HG03558 (cell line): Measurements from ENCODE around the gene SLC6A20.
"Not testable (repeated sequence)": the region's sequence is repeated elsewhere in the genome, so short reads cannot be mapped to it uniquely, and the experiment has no call there.

Experiments
- ATAC-seq: cut with Tn5 transposase; IDR thresholded peaks from one replicate; pipeline ENCODE4 v1.9.1; 2021; ENCODE audit warnings: moderate number of reproducible peaks; ENCODE audit not compliant: unreplicated experiment; ENCODE audit errors: extremely low read depth

Gene SLC6A20

GRCh38 chr3:45761831-45762230 is 34.5 kb downstream of the SLC6A20 start:
- ATAC-seq, result no peak

DNA sequence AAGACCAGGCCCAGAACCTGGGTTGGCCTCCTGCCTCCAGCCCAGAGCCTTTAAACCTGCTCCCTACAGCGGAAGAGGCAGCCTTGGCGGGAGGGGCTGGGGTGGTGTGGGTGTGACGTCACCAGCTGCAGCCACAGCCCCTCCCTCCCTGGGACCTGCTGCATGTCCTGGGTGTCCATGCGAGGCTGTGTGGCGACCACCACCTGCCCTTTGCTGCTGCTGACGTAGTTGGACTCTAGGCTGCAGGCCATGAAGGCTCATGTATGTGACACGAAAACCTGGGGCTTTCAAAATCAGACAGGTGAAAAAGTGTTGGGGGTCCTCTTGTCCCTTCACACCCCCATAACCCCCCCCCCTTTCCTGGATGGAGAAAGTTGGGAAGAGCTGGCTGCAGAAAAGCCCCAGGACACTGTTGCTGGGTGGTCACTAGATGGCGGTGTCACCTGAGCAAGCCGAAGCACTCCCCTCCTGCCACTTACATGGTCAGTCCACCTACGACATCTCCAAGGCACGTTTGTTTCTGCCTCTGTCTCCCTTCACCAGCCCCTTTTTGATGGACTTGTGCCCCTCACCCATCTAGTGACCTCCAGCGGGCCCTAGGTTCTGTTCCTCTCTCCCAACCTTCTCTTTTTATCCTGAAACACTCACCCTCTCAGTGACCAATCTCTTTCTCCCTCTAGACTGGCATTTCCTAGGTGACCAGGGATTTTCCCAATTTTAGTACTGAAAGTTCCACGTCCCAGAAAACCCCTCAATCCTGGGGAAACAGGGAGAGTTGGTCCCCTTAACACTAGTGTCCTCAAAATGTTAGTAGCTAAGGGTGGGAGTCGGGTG is 35.2 kb downstream of the SLC6A20 start:
- no peak for ATAC-seq

GRCh38 chr3:45759851-45760250 is 36.5 kb downstream of the SLC6A20 start:
- no peak for ATAC-seq

GRCh38 chr3:45758871-45759270 is 37.5 kb downstream of the SLC6A20 start:
- no peak for ATAC-seq

DNA sequence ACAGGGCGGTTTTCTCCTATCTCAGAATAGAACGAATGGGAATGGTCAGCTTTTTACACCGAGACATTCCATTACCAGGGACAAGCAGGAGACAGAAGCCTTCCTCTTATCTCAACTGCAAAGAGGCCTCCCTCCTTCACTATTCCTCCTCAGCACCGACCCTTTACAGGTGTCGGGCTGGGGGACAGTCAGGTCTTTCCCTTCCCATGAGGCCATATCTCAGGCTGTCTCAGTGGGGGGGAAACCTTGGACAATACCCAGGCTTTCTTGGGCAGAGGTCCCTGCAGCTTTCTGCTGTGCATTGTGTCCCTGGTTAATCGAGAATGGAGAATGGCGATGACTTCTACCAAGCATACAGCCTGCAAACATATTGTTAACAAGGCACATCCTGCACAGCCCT is 39.2 kb downstream of the SLC6A20 start:
- ATAC-seq, result not testable (repeated sequence)

- ATAC-seq, result no peak
Measured at GRCh38 chr3:45756055-45756454, 40.3 kb downstream of the SLC6A20 start.

GRCh38 chr3:45754461-45754860 is 41.9 kb downstream of the SLC6A20 start:
- ATAC-seq, result no peak

DNA sequence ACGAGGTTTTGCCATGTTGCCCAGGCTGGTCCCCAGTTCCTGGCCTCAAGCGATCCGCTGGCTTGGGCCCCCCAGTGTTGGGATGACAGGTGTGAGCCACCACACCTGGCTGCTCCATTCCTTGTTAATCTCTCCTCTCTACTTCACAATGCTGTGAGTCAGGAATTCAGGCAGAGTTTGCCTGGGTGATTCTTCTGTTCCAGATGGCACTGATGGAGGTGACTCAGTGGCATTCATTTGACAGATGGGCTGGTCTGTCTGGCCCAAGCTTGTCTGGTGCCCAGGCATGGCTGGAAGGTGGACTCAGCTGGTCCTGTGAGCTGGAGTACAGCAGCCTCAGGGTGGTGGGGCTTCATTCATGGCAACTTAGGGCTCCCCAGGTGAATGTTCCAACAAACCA is 43.2 kb downstream of the SLC6A20 start:
- no peak for ATAC-seq

GRCh38 chr3:45751537-45752242 is 44.6 kb downstream of the SLC6A20 start:
- ATAC-seq, result no peak

- ATAC-seq, result no peak
Measured at GRCh38 chr3:45749880-45750279, 46.5 kb downstream of the SLC6A20 start.

DNA sequence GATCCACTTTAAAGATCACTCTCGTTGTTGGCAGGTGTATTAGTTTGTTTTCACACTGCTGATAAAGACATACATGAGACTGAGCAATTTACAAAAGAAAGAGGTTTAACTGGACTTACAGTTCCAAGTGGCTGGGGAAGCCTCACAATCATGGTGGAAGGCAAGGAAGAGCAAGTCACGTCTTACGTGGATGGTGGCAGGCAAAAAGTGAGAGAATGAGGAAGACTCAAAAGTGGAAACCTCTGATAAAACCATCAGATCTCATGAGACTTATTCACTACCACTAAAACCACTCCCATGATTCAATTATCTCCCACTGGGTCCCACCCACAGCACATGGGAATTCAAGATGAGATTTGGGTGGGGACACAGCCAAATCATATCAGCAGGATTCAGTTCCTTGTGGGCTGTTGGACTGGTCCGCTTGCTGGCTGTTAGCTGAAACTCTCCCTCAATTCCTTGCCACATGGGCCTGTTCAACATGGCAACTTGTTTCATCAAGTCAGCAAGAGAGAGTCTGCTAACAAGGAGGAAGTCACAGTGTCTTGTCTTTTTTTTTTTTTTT is 47.2 kb downstream of the SLC6A20 start:
- not testable (repeated sequence) for ATAC-seq

DNA sequence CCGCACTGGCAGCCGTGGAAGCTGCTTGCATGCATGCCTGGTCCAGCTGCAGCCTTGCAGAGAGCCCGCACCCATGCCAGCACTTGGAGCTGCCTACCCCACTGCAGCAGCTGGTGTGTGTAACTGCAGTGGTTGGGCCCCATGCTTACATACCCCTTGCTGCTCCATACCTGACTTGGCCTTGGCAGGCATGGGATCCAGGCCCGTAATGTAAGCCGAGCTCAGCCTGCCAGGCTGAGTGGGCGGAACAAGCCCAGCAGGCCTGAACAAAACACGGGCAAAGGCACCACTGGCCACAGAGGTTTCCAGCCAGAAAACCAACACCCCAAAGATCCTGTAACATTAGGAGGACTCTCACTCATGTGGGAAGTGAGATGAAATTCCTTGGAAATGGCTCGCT is 48.3 kb downstream of the SLC6A20 start:
- no peak for ATAC-seq

DNA sequence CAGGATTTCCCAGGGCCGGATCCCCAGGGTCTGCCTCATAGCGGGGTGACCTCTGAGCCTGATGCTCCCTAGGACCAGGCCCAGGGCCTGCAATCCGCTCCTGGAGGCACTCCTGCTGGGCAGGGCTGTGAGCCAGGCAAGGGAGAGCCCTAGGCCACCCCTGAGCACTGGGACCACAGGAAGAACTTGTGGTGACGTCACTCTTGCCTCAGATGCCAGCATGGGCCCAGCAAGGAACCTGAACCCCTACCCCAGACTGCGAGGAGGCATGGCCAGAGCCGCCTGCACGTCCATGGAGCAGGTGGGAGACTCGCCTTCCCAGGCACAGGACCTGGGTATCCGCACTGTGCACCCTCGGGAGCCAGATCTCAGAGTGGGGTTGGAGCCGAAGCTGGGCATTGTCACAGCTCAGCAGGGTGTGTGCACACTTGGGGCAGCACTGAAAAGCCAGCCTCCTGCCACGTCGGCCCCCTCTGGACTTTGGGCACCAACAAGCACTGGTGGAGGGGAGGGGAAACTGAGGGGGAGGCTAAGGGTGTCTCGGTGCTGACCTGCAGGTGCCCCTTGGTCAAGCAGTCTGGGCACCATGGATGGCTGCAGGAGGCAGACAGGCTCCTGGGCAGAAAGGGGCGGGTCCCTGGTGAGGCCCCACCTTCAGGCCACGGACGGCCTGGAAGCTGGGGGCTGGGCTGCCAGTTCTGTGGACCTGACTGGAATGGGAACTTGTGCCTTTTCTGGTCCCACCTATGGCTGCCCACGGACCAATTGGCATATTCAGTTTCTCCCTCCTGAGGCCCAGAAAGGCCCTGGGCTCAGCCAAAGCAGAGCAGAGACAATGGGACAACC is 49.3 kb downstream of the SLC6A20 start:
- no peak for ATAC-seq

- no peak for ATAC-seq
Measured at GRCh38 chr3:45746165-45746776, 50.1 kb downstream of the SLC6A20 start.

- ATAC-seq, result no peak
Measured at GRCh38 chr3:45742461-45743089, 53.8 kb downstream of the SLC6A20 start.

DNA sequence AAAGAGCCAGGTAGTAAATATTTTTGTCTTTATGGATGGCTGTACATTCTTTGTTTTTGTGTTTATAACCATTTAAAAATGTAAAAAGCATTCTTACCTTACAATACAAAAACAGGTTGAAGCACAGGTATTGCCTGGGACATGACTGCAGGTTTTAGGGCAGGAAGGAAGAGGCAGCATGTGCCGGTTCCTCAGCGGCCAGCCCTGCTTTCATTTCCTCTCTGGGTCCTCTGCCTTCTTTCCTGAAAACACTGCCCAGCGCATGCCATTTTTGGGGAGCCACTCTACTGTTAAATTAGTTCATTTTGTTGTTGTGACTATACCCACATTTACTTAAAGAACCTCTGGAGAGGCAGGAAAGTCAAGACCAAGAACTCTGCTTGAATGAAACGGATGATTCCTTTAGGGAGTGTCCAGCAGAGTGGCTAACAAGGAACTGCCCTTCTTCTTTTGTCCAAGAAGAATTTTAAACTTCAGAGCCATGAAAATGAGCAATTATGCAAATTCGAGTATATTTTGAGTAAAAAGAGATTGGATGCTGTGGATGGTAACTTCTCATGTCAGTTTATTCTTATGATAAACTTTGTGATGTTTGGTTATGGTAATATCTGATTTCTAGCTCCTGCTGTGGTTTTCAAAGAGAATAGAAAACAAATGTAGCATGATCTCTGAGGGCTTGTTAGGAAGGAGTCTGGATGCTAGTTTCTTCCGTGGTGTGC is 54.4 kb downstream of the SLC6A20 start:
- no peak for ATAC-seq

DNA sequence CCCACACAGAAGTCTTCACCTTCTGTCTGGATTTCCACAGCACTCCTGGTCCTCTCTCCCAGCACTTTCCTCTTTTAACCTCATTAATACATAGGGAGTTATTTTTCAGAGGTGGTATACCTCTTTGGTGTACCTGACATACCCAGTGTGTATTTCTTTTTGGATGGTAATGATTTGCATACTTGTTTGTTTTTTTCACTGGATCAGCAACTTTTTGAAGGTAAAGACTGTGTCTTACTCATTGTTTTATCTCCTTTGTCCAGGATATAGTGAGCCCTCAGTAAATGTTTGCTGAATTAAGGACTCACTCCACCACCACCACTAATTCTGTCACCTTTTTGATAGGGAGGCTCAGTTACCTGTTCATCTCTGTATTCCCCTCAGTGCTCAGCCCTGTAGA is 55.1 kb downstream of the SLC6A20 start:
- no peak for ATAC-seq

DNA sequence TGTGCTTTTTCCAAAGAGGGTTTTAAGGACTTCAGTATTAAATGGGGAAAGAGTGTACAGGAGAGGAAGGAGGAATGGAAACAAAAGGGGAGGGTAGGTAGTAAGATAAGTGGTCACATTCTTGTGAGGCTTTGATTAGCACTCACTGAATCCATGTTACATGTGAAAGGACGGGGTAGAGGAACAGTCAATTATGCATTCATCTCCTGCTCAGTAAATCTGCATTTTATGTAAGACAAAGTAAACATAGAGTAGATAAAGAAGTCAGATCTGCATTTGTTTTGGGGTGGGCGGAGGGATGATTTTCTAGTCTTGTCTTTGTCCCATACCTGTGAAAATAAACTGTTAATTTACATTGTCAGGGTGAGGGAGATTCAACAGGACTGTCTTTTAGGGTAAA is 56.3 kb downstream of the SLC6A20 start:
- no peak for ATAC-seq

- no peak for ATAC-seq
Measured at GRCh38 chr3:45737234-45737633, 59.1 kb downstream of the SLC6A20 start.
